ENCODE results near the gene AP1S1. TPM values are rescaled to one million over a fixed set of nuclear protein-coding genes. Genes with fewer than 3 reads are reported as not detected.

Gene AP1S1
- total and polyA plus RNA-seq, 7 donors: 5.7 to 29.9 (median 7.1) TPM

DNA sequence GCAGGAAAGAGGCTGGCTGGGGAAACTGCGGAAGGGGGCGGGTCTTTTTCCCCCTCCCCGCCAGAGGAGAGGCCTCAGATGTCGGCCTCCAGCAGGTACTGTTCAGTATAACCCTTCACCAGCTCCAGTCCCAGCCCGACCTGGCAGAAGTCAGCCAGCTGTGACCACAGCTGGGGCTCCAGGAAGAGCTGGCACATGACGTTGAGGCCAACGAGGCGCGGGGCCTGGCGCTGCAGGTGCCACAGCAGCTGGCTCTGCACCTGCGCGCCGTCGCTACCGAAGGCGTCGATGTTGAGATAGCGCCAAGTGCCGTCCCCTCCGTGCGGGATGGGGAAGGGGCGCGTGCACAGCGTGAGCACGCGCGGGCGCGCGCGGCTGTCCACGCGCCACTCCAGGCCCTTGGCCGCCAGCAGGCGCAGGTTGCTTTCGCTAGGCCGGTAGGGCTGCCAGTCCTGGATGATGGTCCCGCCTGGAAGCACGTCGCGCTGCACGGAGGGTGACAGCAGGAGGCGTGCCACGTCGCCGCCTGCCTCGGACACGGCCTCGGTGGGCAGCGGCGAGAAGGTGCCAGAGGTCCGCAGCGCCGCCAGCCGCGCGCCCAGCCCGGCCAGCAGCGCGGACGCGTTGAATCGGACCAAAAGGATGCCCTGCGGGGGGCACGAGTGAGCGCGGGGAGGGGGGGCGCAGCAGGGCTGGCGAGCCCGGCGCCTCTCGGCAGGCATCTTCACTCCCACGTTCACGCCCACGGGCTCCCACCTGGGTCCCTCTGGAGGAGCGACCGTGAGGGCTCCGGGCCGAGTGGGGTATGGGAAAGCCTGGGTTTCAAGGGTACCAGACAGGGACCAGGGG, 18.0 kb downstream of the AP1S1 start:
- Histone ChIP-seq H3K4me1 (peaks cover 17% of the 10 kb centered on the region), H3K27me3 (ENCODE audit: insufficient read depth in 3 of 3, low read length in 2 of 3) (peaks cover 0 to 99% (median 58%) of the 10 kb centered on the region in 3 donors), H3K36me3 (ENCODE audit: insufficient read depth in 1 of 2, low read depth in 1 of 2) (no peaks in the 10 kb centered on the region), H3K27ac (no peak overlapping the region), H3K4me3 (peak overlapping the region; percentile 15), H3K9me3 (no peaks in the 10 kb centered on the region)
- intact Hi-C loops (cut with DNase I): no loop called here
- WGBS, 3 donors: 1 to 2% (median 1%) methylated on average over 67 to 79 of the region's 79 CpGs
- TF ChIP-seq, protein P1, sequence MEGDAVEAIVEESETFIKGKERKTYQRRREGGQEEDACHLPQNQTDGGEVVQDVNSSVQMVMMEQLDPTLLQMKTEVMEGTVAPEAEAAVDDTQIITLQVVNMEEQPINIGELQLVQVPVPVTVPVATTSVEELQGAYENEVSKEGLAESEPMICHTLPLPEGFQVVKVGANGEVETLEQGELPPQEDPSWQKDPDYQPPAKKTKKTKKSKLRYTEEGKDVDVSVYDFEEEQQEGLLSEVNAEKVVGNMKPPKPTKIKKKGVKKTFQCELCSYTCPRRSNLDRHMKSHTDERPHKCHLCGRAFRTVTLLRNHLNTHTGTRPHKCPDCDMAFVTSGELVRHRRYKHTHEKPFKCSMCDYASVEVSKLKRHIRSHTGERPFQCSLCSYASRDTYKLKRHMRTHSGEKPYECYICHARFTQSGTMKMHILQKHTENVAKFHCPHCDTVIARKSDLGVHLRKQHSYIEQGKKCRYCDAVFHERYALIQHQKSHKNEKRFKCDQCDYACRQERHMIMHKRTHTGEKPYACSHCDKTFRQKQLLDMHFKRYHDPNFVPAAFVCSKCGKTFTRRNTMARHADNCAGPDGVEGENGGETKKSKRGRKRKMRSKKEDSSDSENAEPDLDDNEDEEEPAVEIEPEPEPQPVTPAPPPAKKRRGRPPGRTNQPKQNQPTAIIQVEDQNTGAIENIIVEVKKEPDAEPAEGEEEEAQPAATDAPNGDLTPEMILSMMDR (IDR thresholded peaks at IDR 0.05): no peak
- DNase-seq: no peak
- ATAC-seq: no peak

DNA sequence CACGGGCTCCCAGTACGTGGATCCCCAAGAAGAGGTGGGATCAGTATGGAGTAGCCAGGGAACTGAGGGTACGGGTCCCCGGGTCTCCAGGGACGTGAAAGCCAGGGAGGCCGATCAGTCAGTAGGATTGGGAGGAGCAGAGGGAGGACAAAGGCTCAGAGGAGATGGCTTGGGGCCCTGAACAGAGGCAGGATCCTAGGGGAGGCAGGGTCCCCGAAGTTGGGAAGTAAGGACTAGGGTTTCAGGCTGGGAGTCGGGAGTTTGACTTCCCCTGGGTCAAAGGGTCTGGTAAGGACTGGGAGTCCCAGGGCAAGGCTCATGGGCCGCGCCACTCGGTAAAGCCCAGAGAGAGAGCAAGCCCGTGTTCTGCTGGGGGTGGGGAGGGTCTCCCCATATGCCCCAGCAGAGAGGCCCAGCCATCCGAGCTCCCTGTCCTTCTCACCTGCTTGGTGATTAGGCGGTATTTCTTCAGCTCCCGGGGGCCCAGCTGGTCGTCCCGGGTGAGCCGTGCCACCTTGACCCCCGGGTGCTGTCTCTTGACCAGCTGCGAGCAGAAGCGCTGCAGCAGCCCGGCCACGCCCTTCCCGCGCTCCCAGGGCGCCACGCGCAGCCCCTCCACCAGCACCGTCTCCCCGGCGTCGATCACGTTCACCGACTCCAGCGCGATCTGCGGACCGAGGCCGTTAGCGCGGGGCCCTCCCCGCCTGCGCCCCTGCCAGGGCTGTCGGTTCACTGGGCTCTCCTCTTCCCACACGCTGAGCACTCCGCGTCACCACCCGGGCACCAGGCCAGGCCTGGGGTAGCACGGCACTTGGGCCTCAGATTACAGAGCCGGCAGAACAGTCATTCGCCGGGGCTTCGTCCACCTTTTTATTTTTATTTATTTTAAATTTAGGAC, 18.8 kb downstream of the AP1S1 start:
- intact Hi-C loops (cut with DNase I): no loop called here
- WGBS, 3 donors: 1 to 2% (median 1%) methylated on average over 51 to 53 of the region's 53 CpGs
- H3K4me3 ChIP-seq: peak overlapping the region; percentile 39
- H3K4me1 ChIP-seq: peaks cover 17% of the 10 kb centered on the region
- peaks cover 0 to 99% (median 52%) of the 10 kb centered on the region in 3 donors for H3K27me3 ChIP-seq (ENCODE audit: insufficient read depth in 3 of 3, low read length in 2 of 3)
- no peaks in the 10 kb centered on the region for H3K36me3 ChIP-seq (ENCODE audit: insufficient read depth in 1 of 2, low read depth in 1 of 2)
- TF ChIP-seq, protein P1 (IDR thresholded peaks at IDR 0.05): no peak
- ATAC-seq (peak; percentile 51 to 92 (median 90)), DNase-seq (peak; percentile 70 to 86)
- no peaks in the 10 kb centered on the region for H3K9me3 ChIP-seq
- H3K27ac ChIP-seq: no peak overlapping the region

DNA sequence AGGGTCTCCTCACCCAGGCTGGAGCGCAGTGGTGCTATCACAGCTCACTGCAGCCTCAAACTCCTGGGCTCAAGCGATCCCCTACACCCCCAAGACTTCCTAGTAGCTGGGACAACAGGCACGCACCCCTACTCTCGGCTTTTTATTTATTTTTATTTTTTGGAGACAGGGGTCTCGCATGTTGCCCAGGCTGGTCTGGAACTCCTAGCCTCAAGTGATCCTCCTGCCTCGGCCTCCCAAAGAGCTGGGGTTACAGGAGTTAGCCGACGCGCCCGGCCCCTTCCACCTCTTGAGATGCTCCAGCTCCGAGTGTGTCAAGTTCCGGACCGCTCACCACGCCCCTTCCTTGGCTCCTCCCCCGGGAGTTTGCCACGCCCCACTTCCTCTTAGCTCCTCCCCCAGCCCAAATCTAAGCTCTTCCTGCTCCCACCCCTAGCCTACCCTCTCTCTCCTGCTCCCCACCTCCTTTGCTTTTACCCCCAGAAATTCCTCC, 19.5 kb downstream of the AP1S1 start:
- H3K27me3 ChIP-seq (ENCODE audit: insufficient read depth in 3 of 3, low read length in 2 of 3): peaks cover 0 to 99% (median 52%) of the 10 kb centered on the region in 3 donors
- H3K27ac ChIP-seq: no peak overlapping the region
- no peak for DNase-seq
- TF ChIP-seq, protein P1 (IDR thresholded peaks at IDR 0.05): no peak
- peaks cover 17% of the 10 kb centered on the region for H3K4me1 ChIP-seq
- peak in 3 of 4 donors; percentile 53 to 68 (median 60) for ATAC-seq
- WGBS, 3 donors: 3 to 5% (median 4%) methylated on average over 16 of the region's 16 CpGs
- intact Hi-C loops (cut with DNase I): no loop called here
- H3K36me3 ChIP-seq (ENCODE audit: insufficient read depth in 1 of 2, low read depth in 1 of 2): no peaks in the 10 kb centered on the region
- peak overlapping the region; percentile 39 for H3K4me3 ChIP-seq
- no peaks in the 10 kb centered on the region for H3K9me3 ChIP-seq

DNA sequence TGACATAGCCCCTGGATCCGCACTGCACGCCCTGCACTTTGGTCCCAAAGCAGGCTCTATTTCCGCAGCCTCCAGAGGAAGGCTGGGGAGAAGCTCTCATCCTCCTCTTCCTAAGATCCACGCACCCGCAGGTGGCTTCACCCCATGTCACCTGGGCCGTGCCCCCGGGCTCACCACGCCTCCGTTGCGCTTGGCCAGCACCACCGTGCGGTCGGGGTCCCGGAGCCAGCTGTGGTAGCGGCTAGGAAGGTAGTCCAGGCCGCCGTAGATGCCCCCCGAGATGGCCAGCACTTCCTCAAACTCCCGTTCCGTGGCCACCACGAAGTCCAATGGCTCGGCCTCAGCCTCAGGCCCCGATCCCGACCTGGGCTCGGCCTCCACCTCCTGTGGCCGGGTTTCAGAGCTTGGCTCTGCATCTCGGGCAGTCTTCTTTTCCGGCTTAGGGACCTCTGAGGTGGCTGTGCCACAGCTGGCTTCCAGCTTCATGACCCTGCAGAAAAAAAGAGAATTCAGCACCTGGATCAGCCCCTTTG, 20.1 kb downstream of the AP1S1 start:
- intact Hi-C loops (cut with DNase I): no loop called here
- peaks cover 0 to 99% (median 50%) of the 10 kb centered on the region in 3 donors for H3K27me3 ChIP-seq (ENCODE audit: insufficient read depth in 3 of 3, low read length in 2 of 3)
- no peaks in the 10 kb centered on the region for H3K36me3 ChIP-seq (ENCODE audit: insufficient read depth in 1 of 2, low read depth in 1 of 2)
- ATAC-seq (no peak), DNase-seq (no peak)
- H3K4me3 ChIP-seq: no peak overlapping the region
- H3K4me1 ChIP-seq: peaks cover 17% of the 10 kb centered on the region
- TF ChIP-seq, protein P1 (IDR thresholded peaks at IDR 0.05): no peak
- 4 to 5% (median 5%) methylated on average over 26 to 28 of the region's 28 CpGs for WGBS, 3 donors
- no peaks in the 10 kb centered on the region for H3K9me3 ChIP-seq
- no peak overlapping the region for H3K27ac ChIP-seq

All from psoas muscle (tissue), 8 donors.